Measurements from ENCODE around the gene MIOS.

- TF ChIP-seq CTCF (IDR thresholded peaks at IDR 0.05; ENCODE audit: low read length): no peak
- no peak for TF ChIP-seq EZH2 (IDR thresholded peaks at IDR 0.05; ENCODE audit: borderline replicate concordance, low read length)
Measured at GRCh38 chr7:7539711-7540110, 27.0 kb upstream of the MIOS start.
